GM21381 (cell line): Measurements from ENCODE around the gene ALOX12B.
"Not testable (repeated sequence)": the region's sequence is repeated elsewhere in the genome, so short reads cannot be mapped to it uniquely, and the experiment has no call there.

ENCODE experiments used
- ATAC-seq: cut with Tn5 transposase; IDR thresholded peaks from one replicate; pipeline ENCODE4 v1.9.1; 2021; ENCODE audit warnings: mild to moderate bottlenecking, moderate library complexity; ENCODE audit not compliant: unreplicated experiment

The ALOX12B gene

GRCh38 chr17:8119581-8120519 lies 32.3 kb upstream of the ALOX12B start:
- peak; percentile 17 for ATAC-seq

- peak; percentile 27 for ATAC-seq
These were observed 31.5 kb upstream of the ALOX12B start for GRCh38 chr17:8118769-8119580.

GRCh38 chr17:8117980-8118768 lies 30.7 kb upstream of the ALOX12B start, which contains the start of gene ALOXE3:
Gene ALOXE3 (minus strand): TSS chr17:8118514. CDS start chr17:8117990, 524 bp downstream.
- ATAC-seq: no peak

- no peak for ATAC-seq
These were observed 30.0 kb upstream of the ALOX12B start for GRCh38 chr17:8117367-8117979.

GRCh38 chr17:8116776-8117175 lies 29.3 kb upstream of the ALOX12B start:
- ATAC-seq: no peak

GRCh38 chr17:8110907-8111306 lies 23.4 kb upstream of the ALOX12B start:
- no peak for ATAC-seq

- ATAC-seq: no peak
These were observed 22.9 kb upstream of the ALOX12B start for GRCh38 chr17:8110456-8110804.

- no peak for ATAC-seq
These were observed 22.3 kb upstream of the ALOX12B start for GRCh38 chr17:8109661-8110455.

- no peak for ATAC-seq
These were observed 21.6 kb upstream of the ALOX12B start for GRCh38 chr17:8108972-8109660.

- not testable (repeated sequence) for ATAC-seq
These were observed 19.5 kb upstream of the ALOX12B start for GRCh38 chr17:8106980-8107379.

- ATAC-seq: no peak
These were observed 18.5 kb upstream of the ALOX12B start for GRCh38 chr17:8105957-8106398.

- ATAC-seq: no peak
These were observed 17.4 kb upstream of the ALOX12B start for GRCh38 chr17:8104911-8105310.

- no peak for ATAC-seq
These were observed 16.0 kb upstream of the ALOX12B start for GRCh38 chr17:8103549-8103948.

GRCh38 chr17:8101721-8102120 lies 14.2 kb upstream of the ALOX12B start:
- no peak for ATAC-seq

- no peak for ATAC-seq
These were observed 13.2 kb upstream of the ALOX12B start for GRCh38 chr17:8100763-8101162.

- no peak for ATAC-seq
These were observed 12.6 kb upstream of the ALOX12B start for GRCh38 chr17:8100111-8100510.

GRCh38 chr17:8096541-8096940 lies 9.0 kb upstream of the ALOX12B start:
- no peak for ATAC-seq

- no peak for ATAC-seq
These were observed 7.8 kb upstream of the ALOX12B start for GRCh38 chr17:8095361-8095760.

- peak; percentile 59 for ATAC-seq
These were observed 3.6 kb upstream of the ALOX12B start for GRCh38 chr17:8091033-8091687.
